Measurements from ENCODE around the gene TMEM117.

The TMEM117 gene

GRCh38 chr12:44379831-44380230 is 544.0 kb downstream of the TMEM117 start:
- DNase-seq (ENCODE audit: low read depth in 2 of 2), result no peak

DNA sequence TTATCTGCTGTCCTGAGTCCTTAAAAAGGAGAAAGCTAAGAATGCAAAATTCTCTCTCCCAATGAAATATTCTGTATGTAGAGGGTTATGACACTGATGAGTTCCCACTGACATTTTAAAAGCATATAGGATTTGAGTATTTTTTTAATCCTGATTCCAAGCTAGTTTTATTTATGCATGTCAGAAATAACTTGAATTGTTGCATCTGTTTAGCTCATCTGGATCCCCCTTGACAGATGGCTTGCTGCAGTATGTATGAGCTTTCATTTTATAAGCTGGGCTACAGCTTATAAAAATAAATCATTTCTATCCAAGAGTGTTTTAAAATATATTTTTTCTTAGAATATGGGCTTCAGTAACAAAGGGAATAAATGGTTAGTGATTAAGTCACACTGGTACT is 545.0 kb downstream of the TMEM117 start:
- no peak for DNase-seq (ENCODE audit: low read depth in 2 of 2)

DNA sequence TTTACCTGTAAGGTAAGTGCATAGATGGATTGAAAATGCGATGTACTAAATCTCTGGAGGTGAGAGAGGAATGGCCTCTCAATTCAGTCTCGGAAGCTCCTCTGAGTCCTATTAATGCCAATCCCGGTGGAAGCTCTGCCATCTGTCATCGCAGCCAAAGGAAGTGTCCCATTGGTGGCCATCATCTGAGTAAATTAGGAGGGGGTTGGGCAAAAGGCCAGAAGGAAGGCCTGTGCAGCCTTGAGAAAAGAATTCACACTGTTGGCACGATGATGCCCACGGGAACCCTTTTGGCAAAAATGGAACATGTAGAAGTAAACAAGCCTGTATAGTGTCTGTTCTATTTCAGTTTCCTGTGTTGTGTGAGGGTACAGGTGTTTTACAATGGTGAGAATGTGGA is 545.5 kb downstream of the TMEM117 start:
- no peak for DNase-seq (ENCODE audit: low read depth in 2 of 2)

DNA sequence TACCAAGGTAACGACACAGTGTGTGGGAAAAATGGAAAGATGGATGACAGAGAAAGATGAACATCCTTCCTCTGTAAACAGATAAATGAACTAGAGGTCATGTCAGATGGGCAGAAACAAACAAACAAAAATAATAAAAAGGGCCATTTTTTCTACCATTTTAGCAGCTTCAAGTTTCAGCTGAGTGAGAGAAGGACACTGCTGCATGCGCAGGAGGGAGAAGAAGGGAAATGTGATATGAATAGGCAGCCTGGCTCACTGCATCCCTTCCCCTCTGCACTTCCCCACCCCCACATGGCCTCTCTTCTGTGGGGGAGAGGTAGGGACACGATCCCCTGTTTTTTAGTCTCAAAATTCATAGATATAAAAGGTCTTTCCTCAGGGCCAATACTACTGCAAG is 548.3 kb downstream of the TMEM117 start:
- no peak for DNase-seq (ENCODE audit: low read depth in 2 of 2)

DNA sequence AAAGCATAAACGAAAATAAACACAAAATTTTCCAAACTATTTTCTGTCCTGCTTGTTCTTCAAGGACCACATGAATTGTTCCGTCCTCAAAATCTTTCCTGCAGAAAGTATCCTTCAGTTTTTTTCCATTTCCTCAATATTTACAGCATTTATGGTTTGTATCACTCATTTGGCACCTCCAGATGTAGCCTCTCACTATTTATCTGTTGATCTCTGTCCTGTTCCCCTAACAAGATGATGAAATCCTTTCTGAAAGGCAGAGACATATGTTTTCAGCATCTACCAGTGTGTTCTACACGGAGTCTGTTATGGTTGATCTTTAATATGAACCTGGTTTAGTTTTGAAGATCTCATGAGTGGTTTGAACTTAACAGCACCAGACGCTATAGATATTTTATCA is 550.1 kb downstream of the TMEM117 start:
- no peak for DNase-seq (ENCODE audit: low read depth in 2 of 2)

GRCh38 chr12:44387581-44387980 is 551.7 kb downstream of the TMEM117 start:
- no peak for DNase-seq (ENCODE audit: low read depth in 2 of 2)

GRCh38 chr12:44389038-44389437 is 553.2 kb downstream of the TMEM117 start:
- no peak for DNase-seq (ENCODE audit: low read depth in 2 of 2)

GRCh38 chr12:44389896-44390295 is 554.0 kb downstream of the TMEM117 start:
- DNase-seq (ENCODE audit: low read depth in 2 of 2), result no peak

GRCh38 chr12:44397631-44398030 is 561.8 kb downstream of the TMEM117 start:
- no peak for DNase-seq (ENCODE audit: low read depth in 2 of 2)

GRCh38 chr12:44403185-44403584 is 567.3 kb downstream of the TMEM117 start:
- no peak for DNase-seq (ENCODE audit: low read depth in 2 of 2)

DNA sequence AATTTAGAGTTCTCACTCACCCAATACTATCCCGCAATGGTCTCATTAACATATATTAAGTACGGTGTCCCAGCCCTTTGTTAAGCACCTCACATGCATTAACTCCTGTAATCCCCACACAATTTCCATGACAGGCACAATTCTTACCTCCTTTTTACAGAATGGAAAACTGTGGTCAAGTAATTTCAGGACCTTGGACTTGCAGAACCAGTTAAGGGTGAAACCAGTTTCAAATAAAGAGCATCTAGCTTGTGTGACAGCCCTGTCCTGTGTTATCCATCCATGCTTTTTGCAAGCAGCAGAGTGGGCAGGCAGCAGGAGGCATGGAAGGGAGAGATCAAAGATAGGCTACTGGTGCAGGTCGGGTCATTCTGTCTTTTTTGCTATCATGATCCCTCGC is 569.4 kb downstream of the TMEM117 start:
- DNase-seq (ENCODE audit: low read depth in 2 of 2), result no peak

DNA sequence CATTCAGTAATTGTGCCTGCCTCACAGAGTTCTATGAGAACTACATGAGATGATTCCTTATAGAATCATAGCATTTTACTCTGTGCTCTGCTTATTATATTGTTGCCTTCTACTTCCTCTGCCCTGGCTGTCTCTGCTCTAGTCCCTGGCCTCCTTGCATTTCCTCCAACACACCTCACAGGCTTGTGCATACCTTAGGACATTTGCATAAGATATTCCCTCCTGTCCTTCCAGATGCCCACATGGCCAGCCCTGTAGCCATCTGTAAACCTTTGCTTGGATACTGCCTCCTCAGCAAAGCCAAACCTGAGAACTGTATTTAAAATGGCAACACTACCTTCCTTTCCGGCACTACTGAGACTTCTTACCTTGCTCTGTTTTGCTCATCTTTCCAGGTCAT is 586.7 kb downstream of the TMEM117 start:
- DNase-seq (ENCODE audit: low read depth in 2 of 2), result no peak

GRCh38 chr12:44428825-44429224 is 592.9 kb downstream of the TMEM117 start:
- no peak for DNase-seq (ENCODE audit: low read depth in 2 of 2)

DNA sequence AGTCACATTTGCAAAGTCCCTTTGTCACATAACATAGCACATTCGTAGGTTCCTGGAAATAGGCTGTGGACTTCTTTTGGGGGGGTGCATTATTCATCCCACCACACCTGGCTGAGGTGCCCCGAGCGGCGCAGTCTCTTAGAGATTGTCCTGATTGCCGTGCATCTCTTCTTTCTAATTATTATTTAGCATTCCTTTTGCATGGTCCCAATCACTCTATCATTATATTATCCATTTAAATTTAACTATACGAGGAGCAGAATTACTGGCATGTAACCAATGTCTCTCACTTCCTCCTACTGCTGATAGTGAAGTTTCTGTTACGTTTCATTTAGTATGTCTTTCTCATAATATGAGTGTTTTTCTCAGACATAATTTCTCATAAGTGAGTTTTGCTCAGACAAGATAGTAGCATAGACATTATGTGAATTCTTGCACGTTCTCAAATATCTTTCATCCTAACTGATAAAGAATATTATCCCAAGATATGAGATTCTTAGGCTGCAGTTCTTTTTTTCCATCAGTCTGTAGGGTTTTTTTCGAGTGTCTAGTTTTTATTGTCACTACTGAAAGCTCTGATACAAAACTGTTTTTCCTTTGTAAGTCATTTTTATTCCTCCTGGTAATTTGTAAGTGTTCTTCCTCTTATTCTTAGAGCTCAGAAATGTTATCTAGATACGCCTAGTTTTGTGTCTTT is 595.9 kb downstream of the TMEM117 start:
- no peak for DNase-seq (ENCODE audit: low read depth in 2 of 2)

DNA sequence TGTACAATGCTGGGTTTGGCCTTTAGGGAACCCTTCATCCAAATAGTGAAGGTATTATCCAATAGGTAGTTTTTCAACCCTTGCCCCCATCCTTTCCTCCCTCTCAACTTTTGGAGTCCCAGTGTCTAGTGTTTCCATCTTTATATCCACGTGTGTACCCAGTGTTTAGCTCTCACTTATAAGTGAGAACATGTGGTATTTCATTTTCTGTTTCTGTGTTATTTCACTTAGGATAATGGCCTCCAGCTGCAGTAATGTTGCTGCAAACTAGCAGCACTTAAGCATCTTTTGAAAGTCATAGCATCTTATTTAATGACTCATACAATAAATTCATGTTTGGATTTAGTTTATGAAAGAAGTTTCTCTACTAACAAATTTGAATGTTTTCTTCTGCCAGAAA is 597.8 kb downstream of the TMEM117 start:
- DNase-seq (ENCODE audit: low read depth in 2 of 2), result no peak

- no peak for DNase-seq (ENCODE audit: low read depth in 2 of 2)
Observed at GRCh38 chr12:44436756-44437155, 600.9 kb downstream of the TMEM117 start.
